SIG-M5 treated with dmso at 0.1 percent for 504 hours (cell line): ENCODE data around the gene EPHA5.

Experiments
- DNase-seq: peaks from one replicate; lab custom pipeline; 2025; ENCODE audit not compliant: unreplicated experiment; lab: John Stamatoyannopoulos, UW

Gene EPHA5

DNA sequence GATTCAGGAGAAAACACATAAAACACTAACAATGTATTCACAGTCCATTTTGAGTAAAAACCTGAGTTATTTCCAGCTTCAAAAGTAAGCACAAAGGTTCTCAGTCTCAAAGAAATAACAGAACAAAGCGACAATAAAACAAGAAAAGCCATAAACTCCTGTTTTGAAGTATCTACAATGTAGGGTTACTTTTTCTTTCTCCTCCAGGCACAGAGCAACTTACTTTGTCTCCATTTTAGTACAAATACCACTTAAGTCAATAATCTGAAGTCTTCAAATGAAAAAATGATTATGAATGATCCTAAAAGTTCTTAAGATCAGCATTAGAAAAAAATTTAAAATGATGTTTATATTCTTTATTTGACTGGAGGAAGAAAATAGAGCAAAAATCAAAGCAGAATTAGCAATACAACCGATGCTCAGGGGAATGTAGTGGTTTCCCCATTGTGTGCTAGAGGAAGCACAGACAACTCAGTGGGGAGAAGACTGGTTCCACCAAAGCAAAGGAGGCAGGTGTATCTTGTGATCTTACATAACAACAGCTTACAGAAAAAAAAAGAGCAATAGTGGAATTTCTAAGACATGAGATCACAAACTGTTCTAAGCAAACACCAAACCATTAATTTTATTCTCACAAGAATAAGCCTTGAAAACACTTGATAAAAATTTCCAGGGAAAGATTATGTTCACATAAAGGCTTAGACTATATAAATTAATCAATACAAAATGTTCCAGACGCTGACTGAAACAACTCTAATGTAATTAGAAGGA lies 35.1 kb downstream of the EPHA5 start:
- no peak for DNase-seq

- DNase-seq: no peak
Measured at GRCh38 chr4:65624651-65625050, 45.6 kb downstream of the EPHA5 start.

GRCh38 chr4:65623506-65623905 lies 46.8 kb downstream of the EPHA5 start:
- no peak for DNase-seq

DNA sequence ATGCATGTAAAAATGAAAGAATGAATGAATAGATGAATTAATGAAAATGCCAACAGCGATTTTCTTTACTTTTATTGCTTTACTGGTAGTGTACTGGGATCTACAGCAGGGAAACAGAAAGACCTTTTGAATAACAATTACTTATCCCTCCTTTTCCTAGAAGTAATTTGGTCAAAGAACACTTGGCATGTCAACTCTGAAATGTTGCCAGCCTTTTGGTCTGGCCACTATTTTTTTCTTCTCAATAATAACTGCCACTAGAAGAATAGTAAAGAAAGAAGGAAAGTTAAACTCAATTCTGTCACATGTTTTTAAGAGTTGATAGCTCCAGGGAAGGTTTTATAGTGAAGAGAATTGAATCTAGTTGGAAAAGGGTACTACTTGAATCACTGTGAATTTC lies 52.9 kb downstream of the EPHA5 start:
- DNase-seq: no peak

DNA sequence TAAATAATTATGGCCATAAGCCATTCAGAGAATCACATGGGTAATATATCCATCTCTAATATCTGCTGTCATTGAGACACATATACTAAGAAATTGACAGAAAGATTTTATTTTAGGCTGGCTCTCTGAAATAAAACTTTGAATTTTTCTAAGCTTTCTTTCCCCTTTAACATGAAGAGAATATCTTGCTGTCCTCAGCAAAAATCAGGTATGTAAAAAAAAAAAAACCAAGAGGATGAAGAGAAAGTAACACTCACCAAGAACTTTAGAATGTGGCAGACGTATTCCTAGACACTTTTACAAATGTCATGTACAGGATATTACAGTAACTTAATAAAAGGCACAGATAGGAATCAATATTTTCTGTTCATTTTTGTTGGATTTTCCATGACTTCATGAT lies 65.8 kb downstream of the EPHA5 start:
- no peak for DNase-seq

GRCh38 chr4:65600656-65601055 lies 69.6 kb downstream of the EPHA5 start:
- DNase-seq: no peak

- no peak for DNase-seq
Measured at GRCh38 chr4:65599340-65599739, 70.9 kb downstream of the EPHA5 start.

DNA sequence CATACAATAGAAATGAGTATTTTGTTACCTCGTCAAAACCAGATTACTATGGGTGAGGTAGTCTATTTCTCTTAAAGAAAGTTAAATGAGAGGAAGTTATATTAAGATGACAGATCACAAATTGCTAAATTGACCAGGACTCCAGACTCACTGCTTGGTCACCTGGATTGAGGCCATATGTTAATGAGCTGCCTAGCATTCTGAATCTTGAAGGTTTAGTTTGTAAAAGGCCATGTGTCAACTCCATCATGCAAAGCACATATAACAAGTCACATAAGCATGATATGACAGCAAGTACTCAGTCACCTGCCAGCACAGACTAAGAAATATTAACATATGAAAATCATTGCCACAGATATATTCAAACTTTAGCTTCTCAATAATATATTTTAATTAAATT lies 72.6 kb downstream of the EPHA5 start:
- DNase-seq: no peak

GRCh38 chr4:65592089-65592488 lies 78.2 kb downstream of the EPHA5 start:
- DNase-seq: no peak

GRCh38 chr4:65589921-65590320 lies 80.4 kb downstream of the EPHA5 start:
- DNase-seq: no peak

- DNase-seq: no peak
Measured at GRCh38 chr4:65589331-65589730, 81.0 kb downstream of the EPHA5 start.

GRCh38 chr4:65580551-65580950 lies 89.7 kb downstream of the EPHA5 start:
- no peak for DNase-seq

DNA sequence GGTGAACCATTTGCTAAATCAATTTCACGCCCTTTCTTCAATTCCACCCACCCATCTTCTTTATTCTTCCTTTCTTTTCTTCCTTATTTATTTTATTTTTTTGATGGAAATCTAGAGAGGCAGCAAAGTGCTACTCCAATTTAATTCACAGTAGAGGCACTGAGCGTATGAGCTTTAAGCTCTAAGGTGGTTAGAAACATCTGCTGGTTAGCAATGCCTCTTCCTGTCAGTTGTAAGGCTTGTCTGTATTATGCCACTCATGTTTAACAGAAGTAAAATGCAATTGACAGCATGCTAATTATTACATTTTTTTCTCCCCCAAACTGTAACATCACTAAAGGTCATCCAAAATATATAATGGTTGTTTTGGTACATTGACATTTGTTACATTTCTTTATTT lies 103.8 kb downstream of the EPHA5 start:
- no peak for DNase-seq

GRCh38 chr4:65561164-65561563 lies 109.1 kb downstream of the EPHA5 start:
- no peak for DNase-seq

DNA sequence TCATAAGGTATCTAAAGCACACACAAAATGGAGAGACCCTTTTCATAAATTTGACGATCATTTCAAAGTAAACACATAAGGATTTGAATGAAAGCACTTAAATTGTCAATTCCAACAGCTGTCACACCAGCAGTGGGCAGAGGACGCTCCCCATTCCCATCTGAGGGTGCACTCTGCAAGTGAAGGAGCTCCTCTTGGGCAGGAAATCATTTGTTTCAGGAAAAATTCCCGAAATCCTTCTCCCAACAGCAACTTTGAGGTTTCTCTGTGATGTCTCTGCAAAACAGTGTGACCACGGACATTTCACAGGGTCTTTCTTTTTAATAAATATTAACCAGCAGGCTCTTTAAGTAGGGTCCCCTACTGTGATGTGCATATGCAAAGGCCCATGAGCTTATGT lies 111.0 kb downstream of the EPHA5 start:
- no peak for DNase-seq

- no peak for DNase-seq
Measured at GRCh38 chr4:65552057-65552456, 118.2 kb downstream of the EPHA5 start.

- no peak for DNase-seq
Measured at GRCh38 chr4:65550500-65550899, 119.8 kb downstream of the EPHA5 start.

GRCh38 chr4:65546882-65547416 lies 123.3 kb downstream of the EPHA5 start:
- DNase-seq: no peak

DNA sequence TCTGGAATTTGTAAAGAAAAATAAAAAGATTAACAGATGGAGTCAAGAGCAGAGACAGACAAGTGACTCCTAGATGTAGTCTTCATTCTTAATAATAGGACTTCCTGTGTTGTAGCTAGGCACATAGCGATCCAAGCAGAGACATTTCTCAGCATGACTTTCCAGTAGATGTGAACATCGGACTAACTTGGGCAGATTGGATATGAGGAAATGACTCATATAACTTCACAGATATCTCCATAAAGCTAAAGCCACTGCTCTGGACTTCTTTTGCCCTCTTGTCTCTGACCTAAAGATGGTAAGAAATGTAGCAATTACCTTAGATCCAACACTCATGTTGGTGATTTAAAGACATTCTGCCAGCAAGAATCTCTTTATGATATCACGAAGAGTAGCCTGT lies 131.7 kb downstream of the EPHA5 start:
- no peak for DNase-seq

- no peak for DNase-seq
Measured at GRCh38 chr4:65535113-65535512, 135.2 kb downstream of the EPHA5 start.

- DNase-seq: no peak
Measured at GRCh38 chr4:65521666-65522065, 148.6 kb downstream of the EPHA5 start.

DNA sequence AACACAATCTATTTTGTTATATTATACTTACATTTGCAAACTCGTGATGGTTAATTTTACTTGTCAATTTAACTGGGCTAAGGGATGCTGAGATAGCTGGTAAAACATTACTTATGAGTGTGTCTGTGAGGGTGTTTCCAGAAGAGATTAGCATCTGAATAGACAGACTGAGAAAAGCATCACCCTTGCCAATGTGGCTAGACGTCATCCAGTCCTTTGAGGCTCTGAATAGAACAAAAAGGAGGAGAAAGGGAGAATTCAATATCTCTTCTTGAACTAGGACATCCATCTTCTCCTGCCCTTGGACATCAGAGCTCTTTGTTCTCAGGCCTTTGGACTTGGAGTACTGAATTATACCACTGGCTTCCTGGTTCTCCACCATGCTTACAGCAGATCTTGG lies 154.6 kb downstream of the EPHA5 start:
- DNase-seq: no peak

GRCh38 chr4:65510976-65511375 lies 159.3 kb downstream of the EPHA5 start:
- no peak for DNase-seq
